GM12892 (cell line): ENCODE results near the gene ELOVL5.

ENCODE experiments used
- POLR2A ChIP-seq: IDR thresholded peaks from 2 replicates; pipeline ENCODE4 v1.6.1; 2011; ENCODE audit warnings: low read depth, low read length, control low read depth
- POLR2AphosphoS5 ChIP-seq: IDR thresholded peaks from 2 replicates; pipeline ENCODE4 v1.6.1; 2011; ENCODE audit warnings: low read depth, low read length, control low read depth
- TAF1 ChIP-seq: IDR thresholded peaks from 2 replicates; pipeline ENCODE4 v1.6.1; 2011; ENCODE audit warnings: low read depth, mild to moderate bottlenecking, control low read depth, low read length, borderline replicate concordance

- no peak for TF ChIP-seq POLR2A
- no peak for TF ChIP-seq POLR2AphosphoS5
- no peak for TF ChIP-seq TAF1
Observed at GRCh38 chr6:53268858-53269608, 79.7 kb downstream of the ELOVL5 start.
